Neuronal stem cell (in vitro differentiated cells): ENCODE measurements around the gene OGFOD3.
"Not testable (repeated sequence)": the region's sequence is repeated elsewhere in the genome, so short reads cannot be mapped to it uniquely, and the experiment has no call there.

Source experiments
- DNase-seq: peaks from one replicate; pipeline ENCODE4 v3.0.0-alpha.2; 2013; ENCODE audit warnings: low spot score
- H2AFZ ChIP-seq: one replicate; pipeline ENCODE4 v1.6.1; 2013; ENCODE audit warnings: mild to moderate bottlenecking, low read length, inconsistent platforms
- H2AK5ac ChIP-seq: 2 replicates; pipeline ENCODE4 v1.6.1; 2013; ENCODE audit warnings: low read depth, mild to moderate bottlenecking, inconsistent platforms, low read length, moderate library complexity, mixed read lengths
- H2BK120ac ChIP-seq: 2 replicates; pipeline ENCODE4 v1.6.1; 2013; ENCODE audit warnings: low read depth, mild to moderate bottlenecking, inconsistent platforms, low read length, moderate library complexity, mixed read lengths
- H2BK12ac ChIP-seq: one replicate; pipeline ENCODE4 v1.6.1; 2013; ENCODE audit warnings: low read length, inconsistent platforms
- H2BK15ac ChIP-seq: 2 replicates; pipeline ENCODE4 v1.6.1; 2013; ENCODE audit warnings: mild to moderate bottlenecking, low read length, inconsistent platforms, mixed read lengths
- H2BK5ac ChIP-seq: one replicate; pipeline ENCODE4 v1.6.1; 2013; ENCODE audit warnings: inconsistent platforms, mild to moderate bottlenecking, low read length, moderate library complexity
- H3K14ac ChIP-seq: one replicate; pipeline ENCODE4 v1.6.1; 2013; ENCODE audit warnings: low read length, inconsistent platforms
- H3K18ac ChIP-seq: 2 replicates; pipeline ENCODE4 v1.6.1; 2013; ENCODE audit warnings: low read length, inconsistent platforms
- H3K23ac ChIP-seq: 2 replicates; pipeline ENCODE4 v1.6.1; 2013; ENCODE audit warnings: low read depth, mild to moderate bottlenecking, mixed read lengths, low read length, inconsistent platforms; ENCODE audit not compliant: poor library complexity
- H3K27ac ChIP-seq: replicated peaks from 3 replicates; pipeline ENCODE4 v1.5.1; 2013; ENCODE audit warnings: low read length, inconsistent platforms
- H3K27me3 ChIP-seq, 3 experiments: 2 replicates each; pipeline ENCODE4 v1.6.1; 2013; ENCODE audit warnings: low read length in 3 of 3, mild to moderate bottlenecking in 2 of 3, inconsistent platforms in 1 of 3, low read depth in 1 of 3, mixed read lengths in 1 of 3, moderate library complexity in 1 of 3; ENCODE audit not compliant: control insufficient read depth in 3 of 3, insufficient read depth in 3 of 3
- H3K36me3 ChIP-seq, 2 donors: replicated peaks in 1 of 2; 2 replicates each; pipeline ENCODE4 v1.6.1; 2013; ENCODE audit warnings: low read length in 2 of 2; ENCODE audit not compliant: control insufficient read depth in 2 of 2, insufficient read depth in 2 of 2
- H3K4ac ChIP-seq: 2 replicates; pipeline ENCODE4 v1.6.1; 2013; ENCODE audit warnings: inconsistent platforms, mild to moderate bottlenecking, low read length, moderate library complexity
- H3K4me1 ChIP-seq, 2 donors: 1 replicate in 1 of 2; 2 replicates in 1 of 2; pipeline ENCODE4 v1.6.1; 2013; ENCODE audit warnings: low read length in 2 of 2, low read depth in 1 of 2; ENCODE audit not compliant: control insufficient read depth in 2 of 2, insufficient read depth in 1 of 2
- H3K4me2 ChIP-seq: one replicate; pipeline ENCODE4 v1.6.1; 2013; ENCODE audit warnings: mild to moderate bottlenecking, low read length, inconsistent platforms; ENCODE audit not compliant: insufficient read depth, poor library complexity, severe bottlenecking
- H3K4me3 ChIP-seq, 2 donors: 2 replicates each; pipeline ENCODE4 v1.5.1; 2013; ENCODE audit warnings: low read length in 2 of 2, mild to moderate bottlenecking in 2 of 2, inconsistent platforms in 1 of 2, moderate library complexity in 1 of 2
- H3K79me1 ChIP-seq: one replicate; pipeline ENCODE4 v1.6.1; 2013; ENCODE audit warnings: low read depth, mild to moderate bottlenecking, inconsistent platforms, low read length, moderate library complexity
- H3K9ac ChIP-seq: one replicate; pipeline ENCODE4 v1.6.1; 2013; ENCODE audit warnings: mild to moderate bottlenecking, low read depth, low read length, inconsistent platforms; ENCODE audit not compliant: poor library complexity
- H3K9me3 ChIP-seq, 2 donors: replicated peaks in 1 of 2; 2 replicates each; pipeline versions ENCODE3 to v1.6.1; 2013; ENCODE audit warnings: low read length in 2 of 2, mild to moderate bottlenecking in 2 of 2, inconsistent platforms in 1 of 2, low read depth in 1 of 2, mixed read lengths in 1 of 2, moderate library complexity in 1 of 2; ENCODE audit not compliant: control insufficient read depth in 2 of 2, insufficient read depth in 1 of 2
- H4K8ac ChIP-seq: one replicate; pipeline ENCODE4 v1.6.1; 2013; ENCODE audit warnings: low read depth, mild to moderate bottlenecking, inconsistent platforms, low read length, moderate library complexity
- H4K91ac ChIP-seq: one replicate; pipeline ENCODE4 v1.6.1; 2013; ENCODE audit warnings: low read length, low read depth, mild to moderate bottlenecking, inconsistent platforms; ENCODE audit not compliant: poor library complexity
- WGBS, 2 donors: extraction: QIAGEN DNeasy Blood & Tissue Kit; methylation state at CpG; one replicate each; pipeline ENCODE4 v1.1.7; 2013; ENCODE audit warnings: missing lambda C conversion rate in 2 of 2, mixed read lengths in 1 of 2; ENCODE audit not compliant: insufficient read length in 2 of 2, insufficient replicate concordance in 1 of 2; ENCODE audit errors: extremely low coverage in 2 of 2; 5-methylcytosine and 5-hydroxymethylcytosine counted together

Gene OGFOD3

GRCh38 chr17:82381703-82382009, 36.7 kb downstream of the OGFOD3 start:
- H3K4ac ChIP-seq, H3K4me2 ChIP-seq, H2BK15ac ChIP-seq, H3K27ac ChIP-seq, H2BK12ac ChIP-seq, H3K27me3 ChIP-seq, H3K9me3 ChIP-seq, H2BK5ac ChIP-seq, H3K79me1 ChIP-seq, H3K9ac ChIP-seq, H2AK5ac ChIP-seq, H4K91ac ChIP-seq, H3K36me3 ChIP-seq, H2BK120ac ChIP-seq, H3K4me3 ChIP-seq, H4K8ac ChIP-seq, H2AFZ ChIP-seq, DNase-seq: not testable (repeated sequence)
- H3K18ac ChIP-seq = peak overlapping the region; percentile 1
- no CpG with 5 or more reads among the region's 10 CpGs for WGBS, 2 donors
- peak overlapping the region; percentile 28 for H3K14ac ChIP-seq
- H3K4me1 ChIP-seq = peaks cover 17 to 25% of the 10 kb centered on the region in 2 donors
- peak overlapping the region; percentile 22 for H3K23ac ChIP-seq

- Histone ChIP-seq H3K9me3 (no peaks in the 10 kb centered on the region), H2BK5ac (no peak overlapping the region), H2AFZ (no peak overlapping the region), H3K36me3 (no peaks in the 10 kb centered on the region), H3K4me2 (no peak overlapping the region), H3K23ac (peak overlapping the region; percentile 22), H3K27me3 (peaks cover 0 to 2% (median 0%) of the 10 kb centered on the region in 3 experiments), H3K14ac (peak overlapping the region; percentile 28), H3K27ac (no peak overlapping the region), H3K4me3 (no peak overlapping the region), H2BK12ac (no peak overlapping the region), H3K79me1 (no peaks in the 10 kb centered on the region), H2AK5ac (no peak overlapping the region), H3K4me1 (peaks cover 15 to 26% of the 10 kb centered on the region in 2 donors), H2BK120ac (no peak overlapping the region), H4K8ac (no peak overlapping the region), H3K18ac (peak overlapping the region; percentile 1), H2BK15ac (no peak overlapping the region), H4K91ac (no peak overlapping the region), H3K4ac (no peak overlapping the region), H3K9ac (no peak overlapping the region)
- no CpG with 5 or more reads among the region's 23 CpGs for WGBS, 2 donors
- no peak for DNase-seq
These were observed 37.3 kb downstream of the OGFOD3 start for GRCh38 chr17:82380860-82381702.

- peaks cover 0 to 5% of the 10 kb centered on the region in 2 donors for H3K9me3 ChIP-seq
- H2BK120ac ChIP-seq = no peak overlapping the region
- H3K4me1 ChIP-seq = peaks cover 4 to 7% of the 10 kb centered on the region in 2 donors
- no CpG with 5 or more reads among the region's 10 CpGs for WGBS, 2 donors
- no peak overlapping the region for H3K4me2 ChIP-seq
- no peak overlapping the region for H2BK12ac ChIP-seq
- H3K4ac ChIP-seq = no peak overlapping the region
- peak overlapping the region; percentile 84 for H3K14ac ChIP-seq
- peaks cover 4% of the 10 kb centered on the region for H3K79me1 ChIP-seq
- H4K91ac ChIP-seq = no peak overlapping the region
- H3K4me3 ChIP-seq = no peak overlapping the region
- H3K23ac ChIP-seq = peak overlapping the region; percentile 68
- peak overlapping the region; percentile 87 for H3K18ac ChIP-seq
- H2BK15ac ChIP-seq = peak overlapping the region; percentile 88
- H3K27me3 ChIP-seq = peaks cover 0 to 15% (median 0%) of the 10 kb centered on the region in 3 experiments
- DNase-seq = no peak
- no peak overlapping the region for H4K8ac ChIP-seq
- H2BK5ac ChIP-seq = no peak overlapping the region
- H2AFZ ChIP-seq = no peak overlapping the region
- H3K9ac ChIP-seq = peak overlapping the region; percentile 2
- no peak overlapping the region for H3K27ac ChIP-seq
- H2AK5ac ChIP-seq = peak overlapping the region; percentile 96
- no peaks in the 10 kb centered on the region for H3K36me3 ChIP-seq
These were observed 39.7 kb downstream of the OGFOD3 start for GRCh38 chr17:82378741-82379021.

- H3K4me1 ChIP-seq = peaks cover 4% of the 10 kb centered on the region in 2 donors
- H3K4me3 ChIP-seq = no peak overlapping the region
- peak overlapping the region; percentile 88 for H2BK15ac ChIP-seq
- H3K23ac ChIP-seq = peak overlapping the region; percentile 68
- no peak overlapping the region for H4K91ac ChIP-seq
- no peak overlapping the region for H2BK120ac ChIP-seq
- no peak overlapping the region for H2AFZ ChIP-seq
- H3K4ac ChIP-seq = no peak overlapping the region
- H3K9me3 ChIP-seq = peaks cover 0 to 5% of the 10 kb centered on the region in 2 donors
- H2AK5ac ChIP-seq = peak overlapping the region; percentile 96
- no peak overlapping the region for H2BK12ac ChIP-seq
- DNase-seq = no peak
- peaks cover 0 to 15% (median 3%) of the 10 kb centered on the region in 3 experiments for H3K27me3 ChIP-seq
- no peak overlapping the region for H3K27ac ChIP-seq
- no CpG with 5 or more reads among the region's 31 CpGs for WGBS, 2 donors
- no peak overlapping the region for H4K8ac ChIP-seq
- H3K36me3 ChIP-seq = no peaks in the 10 kb centered on the region
- peaks cover 4% of the 10 kb centered on the region for H3K79me1 ChIP-seq
- peak overlapping the region; percentile 84 for H3K14ac ChIP-seq
- no peak overlapping the region for H2BK5ac ChIP-seq
- H3K4me2 ChIP-seq = no peak overlapping the region
- H3K18ac ChIP-seq = peak overlapping the region; percentile 53
- no peak overlapping the region for H3K9ac ChIP-seq
These were observed 40.3 kb downstream of the OGFOD3 start for GRCh38 chr17:82377924-82378740.
